Measurements from ENCODE around the gene TLE5.
"Not testable (repeated sequence)": the region's sequence is repeated elsewhere in the genome, so short reads cannot be mapped to it uniquely, and the experiment has no call there.

Gene TLE5

DNA sequence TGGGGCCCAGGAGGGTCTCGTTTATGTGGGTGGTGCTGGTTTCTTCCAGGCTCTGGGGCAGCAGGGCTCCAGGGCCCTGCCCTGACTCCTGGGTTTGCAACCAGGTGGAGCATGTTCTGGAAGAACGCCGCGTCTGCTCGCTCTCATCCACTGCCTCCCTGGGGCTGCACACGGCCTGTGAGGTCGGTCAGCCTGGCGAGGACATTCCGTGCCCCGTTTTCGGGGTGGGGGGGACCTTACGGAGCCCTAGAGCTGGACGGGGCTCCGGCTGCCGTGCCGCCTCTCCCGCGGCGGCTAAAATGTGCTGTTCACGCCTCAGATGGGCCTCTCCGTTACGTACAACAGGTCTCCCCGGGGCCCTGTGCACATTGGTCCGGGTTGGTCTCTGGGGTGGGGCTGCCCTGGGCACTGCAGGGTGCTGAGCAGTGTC lies 35.2 kb upstream of the TLE5 start:
- no peak overlapping the region for H3K4me3 ChIP-seq (ENCODE audit: low read depth, low read length)
- DNase-seq (ENCODE audit: low read depth) = no peak

DNA sequence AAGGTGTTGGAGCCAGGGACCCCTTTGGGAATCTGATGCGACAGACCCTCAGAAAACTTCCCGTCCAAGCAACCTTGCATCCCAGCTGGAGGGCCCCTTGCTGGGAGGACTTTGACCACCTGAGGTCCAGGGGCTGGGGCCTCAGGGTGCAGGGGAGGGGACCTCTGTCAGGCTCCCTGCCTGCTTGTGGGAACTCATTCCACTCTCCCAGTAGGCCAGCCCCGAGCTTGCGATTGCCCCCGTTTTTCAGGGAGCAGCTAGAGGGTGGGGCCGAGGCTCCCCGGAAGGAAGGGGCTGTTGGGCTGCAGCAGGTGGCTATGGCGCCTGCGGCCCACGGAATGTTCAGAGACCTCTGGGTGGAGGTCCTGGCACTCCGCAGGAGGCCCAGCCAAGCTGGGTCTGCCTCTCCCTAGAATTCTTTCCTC lies 34.6 kb upstream of the TLE5 start:
- no peak overlapping the region for H3K4me3 ChIP-seq (ENCODE audit: low read depth, low read length)
- DNase-seq (ENCODE audit: low read depth) = no peak

DNA sequence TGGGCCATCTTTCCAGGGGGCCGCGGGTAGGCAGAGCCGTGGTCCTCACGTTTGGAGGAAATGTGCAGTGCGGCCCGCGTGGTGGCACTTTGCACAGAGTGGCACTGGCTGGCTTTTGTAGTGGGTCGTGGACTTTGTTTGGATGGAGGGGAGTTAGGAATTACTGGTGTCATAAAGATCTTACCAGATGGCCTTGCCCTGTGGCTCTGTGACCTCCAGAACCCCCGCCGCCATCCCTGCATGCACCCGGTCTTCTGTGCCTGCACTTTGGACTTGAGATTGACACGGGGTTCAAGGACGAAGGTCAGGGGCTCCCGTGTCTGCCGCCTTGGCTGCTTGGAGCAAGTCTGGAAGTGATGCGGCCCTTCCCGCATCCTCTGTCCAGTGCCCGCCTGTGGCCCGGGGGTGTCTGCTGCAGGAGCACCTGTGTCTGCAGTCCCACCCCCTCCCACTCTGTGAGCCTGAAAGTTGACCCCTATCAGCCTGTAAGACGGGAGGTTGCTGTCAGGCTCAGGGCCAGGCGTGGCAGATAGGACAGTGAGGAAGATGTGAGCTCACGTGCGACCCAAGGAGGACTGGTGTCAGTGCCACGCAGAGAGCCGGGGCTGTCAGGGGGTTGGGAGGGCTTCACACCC lies 34.1 kb upstream of the TLE5 start:
- no peak for DNase-seq (ENCODE audit: low read depth)
- peak overlapping the region; percentile 93 for H3K4me3 ChIP-seq (ENCODE audit: low read depth, low read length)

DNA sequence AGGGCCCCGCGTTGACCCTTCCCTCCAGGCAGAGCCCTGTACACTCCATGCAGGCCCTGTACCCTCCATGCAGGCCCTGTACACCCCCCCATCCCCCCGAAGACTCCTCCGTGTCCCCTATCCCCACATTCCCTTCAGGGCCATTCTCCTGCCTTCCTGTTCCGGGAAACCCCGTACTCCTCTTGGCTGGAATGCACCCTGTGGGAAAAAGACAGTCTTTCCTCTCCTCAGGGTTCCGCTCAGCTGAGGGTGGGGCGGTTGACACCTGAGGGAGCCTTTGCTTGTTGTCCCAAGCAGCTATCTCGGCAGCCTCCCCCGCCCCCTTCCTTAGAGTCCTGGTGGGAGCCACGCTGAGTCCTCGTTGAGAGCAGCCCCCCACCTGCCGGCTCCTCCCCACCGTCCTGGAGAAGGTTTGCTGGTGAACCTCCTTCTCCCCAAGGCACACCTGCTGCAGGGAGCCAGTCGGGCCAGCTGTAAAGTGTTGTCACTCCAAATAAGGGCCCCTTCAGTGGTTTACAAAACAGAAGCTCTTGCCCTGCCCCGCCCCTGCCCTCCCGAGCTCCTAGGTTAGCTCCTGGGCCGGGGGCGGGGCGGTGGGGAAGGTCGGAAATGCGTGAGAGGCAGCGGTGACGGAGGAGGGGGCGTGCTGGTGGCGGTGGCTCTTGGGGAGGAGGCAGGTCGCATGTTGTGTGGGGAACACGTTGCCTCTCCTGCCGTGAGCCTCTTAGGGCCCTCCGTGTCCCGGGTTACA lies 33.3 kb upstream of the TLE5 start:
- peak overlapping the region; percentile 93 for H3K4me3 ChIP-seq (ENCODE audit: low read depth, low read length)
- DNase-seq (ENCODE audit: low read depth) = no peak

DNA sequence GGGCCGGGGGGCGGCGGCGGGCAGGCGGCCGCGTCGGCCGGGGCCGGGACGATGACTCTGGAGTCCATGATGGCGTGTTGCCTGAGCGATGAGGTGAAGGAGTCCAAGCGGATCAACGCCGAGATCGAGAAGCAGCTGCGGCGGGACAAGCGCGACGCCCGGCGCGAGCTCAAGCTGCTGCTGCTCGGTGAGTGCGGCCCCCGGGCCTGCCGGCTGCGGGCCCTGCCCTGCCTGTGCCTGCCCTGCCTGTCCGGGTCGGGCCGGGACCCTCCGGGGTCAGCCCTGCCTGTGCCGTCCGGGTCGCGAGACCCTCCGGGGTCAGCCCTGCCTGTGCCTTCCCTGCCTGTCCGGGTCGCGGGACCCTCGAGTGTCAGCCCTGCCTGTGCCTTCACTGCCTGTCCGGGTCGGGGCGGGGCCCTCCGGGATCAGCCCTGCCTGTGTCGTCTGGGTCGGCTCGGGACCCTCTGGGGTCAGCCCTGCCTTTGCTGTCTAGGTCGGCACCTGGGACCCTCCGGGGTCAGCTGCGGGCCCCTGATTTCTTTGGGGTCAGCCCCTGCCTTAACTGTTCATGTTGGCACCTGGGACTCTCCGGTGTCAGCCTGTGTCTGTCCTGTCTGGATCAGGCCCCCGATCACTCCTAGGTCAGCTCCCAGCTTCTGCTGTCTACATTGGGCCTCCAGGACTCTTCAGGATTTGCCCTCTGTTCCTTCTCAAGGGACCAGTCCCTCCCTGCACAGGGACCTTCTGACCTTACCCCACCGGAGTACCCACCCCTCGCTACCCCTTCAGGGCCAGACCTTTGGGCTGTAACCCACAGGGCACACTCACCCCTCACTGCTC lies 32.5 kb upstream of the TLE5 start:
- DNase-seq (ENCODE audit: low read depth) = no peak
- H3K4me3 ChIP-seq (ENCODE audit: low read depth, low read length) = peak overlapping the region; percentile 93

DNA sequence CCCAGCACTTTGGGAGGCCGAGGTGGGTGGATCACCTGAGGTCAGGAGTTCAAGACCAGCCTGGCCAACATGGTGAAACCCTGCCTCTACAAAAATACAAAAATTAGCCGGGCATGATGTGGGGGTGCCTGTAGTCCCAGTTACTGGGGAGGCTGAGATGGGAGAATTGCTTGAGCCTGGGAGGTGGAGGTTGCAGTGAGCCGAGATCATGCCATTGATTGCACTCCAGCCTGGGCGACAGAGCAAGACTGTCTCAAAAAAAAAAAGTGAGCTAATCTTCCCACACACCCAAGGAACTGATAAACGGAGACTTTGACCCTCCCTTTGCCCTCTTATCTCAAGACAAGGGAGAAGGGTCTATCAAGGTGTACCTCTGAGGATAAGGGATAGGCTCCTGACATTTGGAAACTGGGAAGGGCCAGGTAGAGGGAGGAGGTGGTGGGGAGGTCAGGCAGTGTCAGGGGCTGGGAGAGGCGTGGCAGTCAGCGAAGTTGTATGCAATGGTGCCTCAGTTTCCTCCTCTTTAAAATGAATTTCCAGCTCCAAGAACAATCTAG lies 27.1 kb upstream of the TLE5 start:
- DNase-seq (ENCODE audit: low read depth); H3K4me3 ChIP-seq (ENCODE audit: low read depth, low read length): not testable (repeated sequence)

DNA sequence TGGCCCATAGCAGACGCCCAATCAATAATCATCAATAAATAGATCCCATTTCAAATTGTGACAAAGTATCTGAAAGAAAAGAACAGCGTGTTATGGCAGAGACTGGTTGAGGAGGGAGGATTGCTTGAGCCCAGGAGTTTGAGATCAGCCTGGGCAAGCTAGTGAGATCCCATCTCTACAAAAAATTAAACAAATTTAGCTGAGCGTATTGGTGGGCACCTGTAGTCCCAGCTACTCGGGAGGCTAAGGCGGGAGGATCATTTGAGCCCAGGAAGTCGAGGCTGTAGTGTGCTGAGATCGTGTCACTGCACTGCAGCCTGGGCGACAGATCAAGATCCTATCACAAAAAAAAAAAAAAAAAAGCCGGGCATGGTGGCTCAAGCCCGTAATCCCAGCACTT lies 25.5 kb upstream of the TLE5 start:
- no peak for DNase-seq (ENCODE audit: low read depth)
- H3K4me3 ChIP-seq (ENCODE audit: low read depth, low read length) = no peak overlapping the region

DNA sequence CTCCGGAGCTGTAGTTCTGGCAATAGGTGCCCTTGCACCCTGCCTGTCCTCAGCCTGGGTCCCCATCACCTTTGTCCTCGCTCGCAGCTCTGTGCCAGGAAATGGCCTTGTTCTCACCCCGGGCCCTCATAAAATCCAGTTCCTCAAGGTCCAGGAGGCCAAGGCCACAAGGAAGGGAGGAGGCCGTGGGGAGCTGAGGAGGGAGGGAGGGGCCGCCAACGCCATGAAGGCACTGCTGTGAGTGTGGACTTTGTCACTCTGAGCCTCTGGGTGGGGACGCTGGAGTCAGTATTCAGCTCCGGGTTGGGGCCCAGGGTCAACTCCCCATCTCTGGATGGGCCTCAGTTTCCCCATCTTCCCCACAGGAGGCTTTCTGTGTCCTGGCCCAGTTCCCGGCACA lies 22.6 kb upstream of the TLE5 start:
- no peak overlapping the region for H3K4me3 ChIP-seq (ENCODE audit: low read depth, low read length)
- DNase-seq (ENCODE audit: low read depth) = no peak

DNA sequence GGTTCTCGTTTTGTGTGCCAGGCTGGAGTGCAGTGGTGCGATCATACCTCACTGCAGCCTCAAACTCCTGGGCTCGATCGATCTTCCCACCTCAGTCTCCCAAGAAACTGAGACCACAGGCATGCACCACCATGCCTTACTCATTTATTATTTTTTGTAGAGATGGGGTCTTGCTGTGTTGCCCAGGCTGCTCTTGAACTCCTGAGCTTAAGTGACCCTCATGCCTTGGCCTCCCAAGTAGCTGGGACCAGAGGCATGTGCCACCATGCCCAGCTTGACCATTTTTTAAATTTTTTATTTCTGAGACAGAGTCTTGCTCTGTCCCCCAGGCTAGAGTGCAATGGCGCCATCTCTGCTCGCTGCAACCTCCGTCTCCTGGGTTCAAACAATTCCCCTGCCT lies 21.7 kb upstream of the TLE5 start:
- no peak overlapping the region for H3K4me3 ChIP-seq (ENCODE audit: low read depth, low read length)
- no peak for DNase-seq (ENCODE audit: low read depth)

DNA sequence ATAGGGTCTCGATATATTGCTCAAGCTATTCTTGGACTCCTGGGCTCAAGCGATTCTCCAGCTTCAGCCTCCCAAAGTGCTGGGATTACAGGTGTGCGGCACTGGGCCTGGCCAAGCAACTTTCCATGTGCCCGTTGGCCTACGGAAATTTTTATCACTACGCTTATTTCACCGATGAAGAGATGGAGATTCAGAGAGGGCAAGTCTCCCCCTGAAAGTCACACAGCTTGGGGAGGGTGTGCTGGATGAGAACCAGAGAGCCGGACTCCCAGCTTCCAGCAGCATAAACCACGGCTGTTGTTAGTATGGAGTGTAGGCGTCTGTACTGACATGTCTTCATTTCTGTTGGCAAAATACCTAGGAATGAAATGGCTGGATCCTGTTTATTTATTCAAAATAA lies 20.0 kb upstream of the TLE5 start:
- no peak overlapping the region for H3K4me3 ChIP-seq (ENCODE audit: low read depth, low read length)
- no peak for DNase-seq (ENCODE audit: low read depth)

DNA sequence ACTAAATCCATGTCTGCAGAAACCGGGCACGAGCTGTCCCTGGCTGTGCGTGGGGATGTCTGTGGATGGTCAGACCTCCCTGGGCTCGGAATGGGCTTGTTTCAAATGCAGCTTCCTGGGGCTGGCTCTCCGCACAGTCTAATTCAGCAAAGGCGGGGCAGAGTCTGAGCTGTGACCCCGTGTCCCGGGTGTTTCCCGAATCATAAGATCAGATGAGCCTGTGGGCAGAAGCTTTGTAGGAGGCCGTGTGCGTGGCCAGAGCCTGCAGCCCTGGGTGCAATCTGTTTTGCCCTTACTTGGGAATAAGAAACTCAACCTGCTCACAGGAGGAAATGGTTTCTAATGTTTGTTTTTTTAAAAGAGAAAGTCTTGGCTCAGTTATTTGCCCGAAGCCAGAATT lies 18.0 kb upstream of the TLE5 start:
- no peak for DNase-seq (ENCODE audit: low read depth)

DNA sequence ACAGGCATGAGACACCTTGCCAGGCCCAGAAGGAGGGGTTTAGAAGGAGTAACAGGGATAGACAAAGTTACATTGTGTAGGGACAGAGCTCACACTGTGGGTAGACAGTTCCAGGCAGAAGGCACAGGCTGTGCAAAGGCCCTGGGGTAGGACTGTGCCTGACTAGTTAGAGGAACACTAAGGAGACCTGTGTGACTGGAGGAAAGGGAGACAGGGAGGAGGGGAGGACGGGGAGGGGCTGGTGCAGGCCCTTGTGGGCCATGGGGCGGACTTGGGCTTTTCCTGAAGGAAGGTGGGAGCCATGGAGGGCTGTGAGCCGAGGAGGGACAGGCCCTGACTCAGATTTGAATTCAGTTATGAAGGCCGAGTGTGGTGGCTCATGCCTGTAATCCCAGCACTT lies 17.3 kb upstream of the TLE5 start:
- no peak for DNase-seq (ENCODE audit: low read depth)
- H3K4me3 ChIP-seq (ENCODE audit: low read depth, low read length) = no peak overlapping the region

More for the DNA sequence above, 18.0 kb upstream of the TLE5 start:
- H3K4me3 ChIP-seq (ENCODE audit: low read depth, low read length) = no peak overlapping the region

DNA sequence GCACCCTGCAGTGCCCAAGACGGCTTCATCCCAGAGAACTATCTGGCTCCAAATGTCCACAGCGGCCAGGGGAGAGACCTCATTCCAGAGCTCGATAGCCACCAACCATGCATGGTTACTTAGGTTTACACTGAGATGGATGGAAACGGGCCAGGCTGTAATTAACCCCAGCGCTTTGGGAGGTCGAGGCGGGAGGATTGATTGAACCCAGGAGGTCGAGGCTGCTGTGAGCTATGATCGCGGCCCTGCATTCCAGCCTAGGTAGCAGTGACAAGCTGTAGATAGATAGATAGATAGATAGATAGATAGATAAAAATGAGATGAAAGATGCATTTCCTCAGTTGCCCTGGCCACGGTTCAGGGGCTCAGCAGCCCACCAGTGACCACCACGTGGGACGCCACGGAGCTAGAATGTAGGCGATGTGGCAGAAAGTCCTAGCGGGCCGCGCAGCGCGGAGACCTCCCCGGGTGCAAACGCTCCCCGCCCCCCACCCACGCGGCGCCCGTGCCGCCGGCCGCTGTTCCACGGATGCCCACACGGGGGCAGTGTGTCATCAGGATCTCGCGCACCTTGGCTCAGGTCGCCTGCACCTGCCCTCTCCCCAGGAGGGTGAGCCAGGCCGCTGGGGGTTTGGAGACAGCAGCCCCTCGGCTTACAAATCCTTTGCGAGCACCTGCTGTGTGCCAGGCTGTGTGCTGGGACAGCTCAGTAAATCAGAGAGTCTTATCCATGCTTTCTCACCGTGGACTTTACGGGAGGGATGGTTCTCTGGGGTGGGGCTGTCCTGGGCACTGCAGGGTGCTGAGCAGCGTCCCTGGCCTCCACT lies 13.5 kb upstream of the TLE5 start:
- H3K4me3 ChIP-seq (ENCODE audit: low read depth, low read length) = no peak overlapping the region
- DNase-seq (ENCODE audit: low read depth) = no peak

DNA sequence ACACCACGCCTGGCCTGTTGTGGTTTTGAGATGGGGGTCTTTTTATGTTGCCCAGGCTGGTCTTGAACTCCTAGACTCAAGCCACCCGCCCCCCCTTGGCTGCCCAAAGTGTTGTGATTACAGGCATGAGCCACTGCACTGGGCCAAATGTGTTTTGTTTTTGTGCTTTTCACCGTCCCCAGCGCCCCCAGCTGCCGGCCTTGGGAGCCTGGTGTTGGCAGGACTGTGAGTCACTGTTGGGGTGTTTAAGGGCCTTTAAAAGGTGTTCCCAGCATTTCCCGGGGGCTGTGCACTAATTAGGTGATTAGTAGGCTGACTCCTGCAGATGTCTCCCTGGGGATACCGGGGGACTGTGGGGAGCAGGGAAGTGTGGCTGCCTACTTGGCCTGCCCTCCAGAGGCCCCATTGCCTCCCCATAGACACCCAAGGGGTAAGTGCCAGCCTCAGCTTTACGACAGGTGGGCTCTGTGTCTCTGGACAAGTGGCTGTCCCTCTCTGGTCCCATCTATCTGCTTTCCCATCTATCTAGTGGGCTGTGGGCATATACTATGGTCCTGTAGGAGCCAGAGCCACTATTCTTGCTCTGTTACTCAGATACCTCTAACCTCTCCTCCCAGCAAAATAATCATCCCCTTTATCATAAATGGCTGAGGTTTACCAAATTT lies 11.8 kb upstream of the TLE5 start:
- no peak overlapping the region for H3K4me3 ChIP-seq (ENCODE audit: low read depth, low read length)
- DNase-seq (ENCODE audit: low read depth) = no peak

DNA sequence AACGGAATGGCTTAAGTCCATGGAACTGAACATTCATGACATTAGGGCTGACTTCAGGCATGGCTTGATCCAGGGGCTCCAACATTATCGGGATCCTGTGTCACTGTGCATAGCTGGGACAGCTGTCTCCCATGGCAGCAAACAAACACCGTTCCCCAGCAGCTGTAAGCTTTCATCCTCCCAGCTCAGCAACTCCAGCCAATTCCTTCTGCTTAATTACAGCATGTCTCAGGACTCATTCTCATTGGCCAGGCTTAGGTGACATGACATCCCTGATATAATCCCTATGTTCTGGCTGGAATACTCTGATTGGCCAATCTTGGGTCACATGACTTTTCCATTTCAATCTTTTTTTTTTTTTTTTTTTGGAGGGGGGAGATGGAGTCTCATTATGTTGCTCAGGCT lies 10.9 kb upstream of the TLE5 start:
- DNase-seq (ENCODE audit: low read depth) = no peak

DNA sequence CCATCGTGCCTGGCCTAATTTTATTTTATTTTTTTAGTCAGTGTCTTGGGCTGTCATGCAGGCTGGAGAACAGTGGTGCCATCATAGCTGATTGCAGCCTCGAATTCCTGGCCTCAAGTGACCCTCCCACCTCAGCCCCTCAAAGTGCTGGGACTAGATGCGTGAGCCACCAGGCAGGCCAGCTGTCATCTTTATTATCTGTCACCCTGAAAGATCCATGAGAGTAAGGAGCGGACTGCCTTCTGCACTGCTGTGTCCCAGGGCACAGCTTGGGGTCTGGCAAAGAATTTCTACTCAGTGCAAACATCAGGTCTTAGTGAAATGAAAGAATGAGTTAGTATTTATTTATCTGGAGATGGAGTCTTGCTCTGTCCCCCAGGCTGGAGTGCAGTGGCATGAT lies 9.5 kb upstream of the TLE5 start:
- DNase-seq (ENCODE audit: low read depth) = no peak
- H3K4me3 ChIP-seq (ENCODE audit: low read depth, low read length) = no peak overlapping the region

More for the DNA sequence above, 10.9 kb upstream of the TLE5 start:
- no peak overlapping the region for H3K4me3 ChIP-seq (ENCODE audit: low read depth, low read length)

DNA sequence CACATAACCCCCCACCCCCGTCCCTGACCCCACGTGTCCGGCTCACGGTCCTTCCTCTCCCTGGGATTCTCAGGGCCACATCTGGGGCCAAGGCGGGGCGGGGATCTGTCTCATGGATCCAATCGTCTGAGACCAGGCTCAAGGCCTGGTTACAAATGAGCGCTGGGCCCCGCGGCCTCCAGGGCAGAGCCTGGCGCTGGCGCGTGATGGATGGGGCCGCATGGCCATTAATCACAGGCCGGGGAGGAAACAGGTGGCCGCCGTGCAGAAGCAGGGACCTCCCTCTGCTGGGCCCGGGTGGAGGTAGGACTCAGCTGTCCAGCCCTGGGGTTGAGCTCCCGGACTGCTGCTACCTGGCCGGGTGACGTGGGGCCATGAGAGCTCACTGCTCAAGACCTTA lies 5.8 kb upstream of the TLE5 start:
- no peak overlapping the region for H3K4me3 ChIP-seq (ENCODE audit: low read depth, low read length)
- DNase-seq (ENCODE audit: low read depth) = no peak

DNA sequence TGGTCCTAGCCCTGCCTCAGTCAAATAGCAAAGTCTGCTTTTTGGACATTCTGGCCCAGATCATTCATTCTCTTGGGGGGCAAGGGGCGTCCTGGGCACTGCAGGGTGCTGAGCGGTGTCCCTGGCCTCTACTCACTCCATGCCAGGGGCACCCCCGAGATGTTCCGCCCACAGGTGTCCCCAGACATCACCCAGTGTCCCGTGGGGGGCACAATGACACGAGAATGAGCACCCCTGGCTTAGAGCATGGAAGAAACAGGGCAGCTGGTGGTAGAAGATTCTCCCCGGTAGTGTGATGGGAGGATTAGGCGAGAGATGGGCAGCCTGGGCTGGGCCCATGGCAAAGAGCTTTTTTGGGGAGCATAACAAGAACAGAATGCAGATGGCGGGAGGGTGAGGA lies 5.3 kb upstream of the TLE5 start:
- no peak overlapping the region for H3K4me3 ChIP-seq (ENCODE audit: low read depth, low read length)
- no peak for DNase-seq (ENCODE audit: low read depth)
